ENCODE results near the gene XIRP2.
"Not testable (repeated sequence)": the region's sequence is repeated elsewhere in the genome, so short reads cannot be mapped to it uniquely, and the experiment has no call there.

Gene XIRP2

DNA sequence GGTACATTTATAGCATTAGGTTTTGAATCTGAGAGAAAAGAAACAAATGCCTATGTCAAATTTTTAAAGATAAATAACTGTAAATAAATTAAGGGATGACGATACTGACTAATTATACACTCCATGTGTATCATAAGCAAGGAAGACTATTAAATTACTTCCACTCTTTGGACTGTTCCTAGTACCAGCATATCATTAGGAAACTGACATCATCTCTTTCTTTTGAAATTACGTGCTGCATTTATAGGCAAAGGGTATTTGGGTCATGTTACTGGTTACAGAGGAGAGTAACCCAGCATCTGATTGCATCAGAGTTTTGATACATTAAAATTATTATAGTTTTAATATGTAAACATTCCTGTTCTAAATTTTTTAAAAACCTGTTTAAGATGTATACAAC lies 309.7 kb downstream of the XIRP2 start:
- DNase-seq (ENCODE audit: low read depth), result no peak

DNA sequence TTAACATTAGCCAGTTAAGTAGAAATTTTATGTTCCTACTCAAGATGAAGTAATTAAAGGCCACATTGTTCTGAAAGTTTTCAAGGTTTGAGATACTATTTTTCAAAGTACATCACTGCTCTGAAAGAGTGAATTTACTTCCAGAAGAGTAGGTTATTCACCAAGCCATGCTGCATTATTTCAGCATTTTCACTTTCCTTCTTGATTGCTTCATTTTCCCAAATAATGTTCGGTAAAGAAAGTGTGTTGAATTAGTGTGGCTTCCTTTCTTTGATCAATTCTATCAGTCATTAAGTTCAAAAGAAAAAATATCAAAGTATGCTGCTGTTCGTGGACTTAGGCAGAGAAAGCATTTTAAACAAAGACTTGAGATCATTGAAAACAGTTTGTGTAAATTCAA lies 310.3 kb downstream of the XIRP2 start:
- DNase-seq (ENCODE audit: low read depth), result no peak

DNA sequence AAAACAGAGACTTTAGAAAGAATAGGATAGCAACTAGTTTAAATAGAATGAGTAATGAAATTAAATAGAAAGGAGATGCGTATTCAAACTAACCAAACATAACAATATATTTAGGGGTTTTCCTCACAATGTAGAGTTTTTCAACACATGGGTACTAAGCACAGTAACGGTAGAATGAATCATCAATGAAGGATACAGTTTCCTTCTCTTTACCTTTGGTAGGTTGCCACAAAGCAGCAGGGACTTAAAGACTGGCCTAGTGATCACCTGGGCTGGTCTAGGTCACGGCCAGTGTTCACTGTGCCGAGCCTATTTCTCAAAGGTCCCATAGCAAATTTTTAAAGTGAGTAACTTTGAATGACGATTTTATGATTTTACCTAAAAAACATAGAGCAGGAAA lies 311.7 kb downstream of the XIRP2 start:
- DNase-seq (ENCODE audit: low read depth), result no peak

DNA sequence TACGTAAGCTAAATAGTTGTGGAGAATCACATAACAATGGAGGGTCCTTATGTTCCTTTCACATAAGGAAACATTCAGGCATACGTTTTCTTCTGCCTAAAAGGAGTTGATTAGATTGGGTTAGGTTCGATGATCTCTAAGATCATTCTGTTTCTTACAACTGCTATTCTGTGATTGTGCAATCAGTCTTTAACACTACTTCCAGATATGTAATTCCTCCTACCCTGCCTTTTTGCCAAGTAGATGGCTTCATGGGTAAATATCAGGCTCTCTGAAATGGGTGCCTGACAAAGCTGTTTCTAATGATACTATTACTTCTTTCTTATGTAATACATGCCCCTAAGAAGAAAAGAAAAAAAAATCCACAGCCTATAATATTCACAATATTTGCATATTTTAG lies 321.5 kb downstream of the XIRP2 start:
- DNase-seq (ENCODE audit: low read depth), result no peak

DNA sequence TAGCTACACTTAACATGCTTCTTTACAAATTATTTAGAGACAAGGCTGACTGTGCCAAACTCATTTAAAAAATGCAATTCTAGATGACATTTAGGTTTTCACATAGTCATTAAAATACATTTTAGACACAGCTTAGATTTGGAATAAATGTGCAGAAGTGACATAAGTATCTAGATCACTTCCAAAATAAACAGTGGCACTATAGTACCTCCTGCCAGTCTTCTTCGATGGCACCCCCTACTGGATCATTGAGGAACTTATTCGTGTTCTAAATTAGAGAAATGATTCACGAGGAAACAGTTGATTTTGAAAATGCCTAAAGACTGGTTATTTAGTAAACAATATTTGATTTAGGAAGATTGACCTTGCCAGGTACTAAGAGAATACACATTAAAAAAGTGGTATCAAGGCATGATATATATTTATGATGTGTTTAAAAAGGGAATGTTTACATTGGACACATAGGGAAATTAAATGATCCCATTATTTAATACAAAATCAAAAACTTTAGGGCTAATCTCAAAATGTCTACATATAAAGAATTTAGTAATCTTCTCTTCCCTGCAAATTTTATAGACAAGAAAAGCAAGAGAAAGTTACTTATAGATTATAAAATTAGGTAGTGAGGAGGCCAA lies 323.9 kb downstream of the XIRP2 start:
- DNase-seq (ENCODE audit: low read depth), result peak; percentile 70

DNA sequence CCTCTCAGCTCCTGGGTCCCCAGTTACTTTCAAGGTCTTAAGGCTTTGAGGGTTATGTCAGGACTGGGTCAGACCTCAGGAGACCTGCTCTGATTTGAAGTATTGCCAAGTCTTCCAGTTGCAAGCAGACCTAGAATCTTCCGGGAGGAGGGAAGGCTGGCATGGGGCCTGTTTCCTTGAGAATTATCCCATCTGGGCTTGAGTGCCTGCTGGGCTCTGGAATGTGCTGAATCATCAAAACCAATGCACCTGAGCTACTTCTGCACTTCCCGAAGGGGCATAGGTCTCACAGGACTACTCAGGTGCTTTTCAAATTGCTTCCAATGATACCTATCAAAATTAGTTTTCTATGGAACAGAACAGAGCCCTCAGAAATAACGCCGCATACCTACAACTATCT lies 327.3 kb downstream of the XIRP2 start:
- DNase-seq (ENCODE audit: low read depth), result no peak

DNA sequence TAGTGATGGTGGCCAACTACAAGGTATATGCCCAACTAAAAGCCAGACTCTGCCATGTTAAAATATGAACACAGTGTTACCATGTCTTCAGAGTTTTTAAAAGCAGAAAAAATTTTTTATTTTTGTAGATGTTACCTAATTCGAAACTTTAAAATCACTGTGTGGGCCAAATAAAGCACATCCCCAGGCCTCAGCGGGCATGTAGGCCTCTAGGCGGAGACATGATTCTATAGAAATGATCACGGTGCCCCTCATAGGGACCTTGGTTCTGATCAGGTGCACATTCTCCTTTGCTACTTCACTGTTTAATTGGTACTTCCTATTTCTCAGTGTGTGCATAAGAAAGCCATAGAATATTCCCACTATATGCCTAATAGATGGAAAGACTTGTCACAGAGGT lies 349.2 kb downstream of the XIRP2 start:
- DNase-seq (ENCODE audit: low read depth), result no peak

DNA sequence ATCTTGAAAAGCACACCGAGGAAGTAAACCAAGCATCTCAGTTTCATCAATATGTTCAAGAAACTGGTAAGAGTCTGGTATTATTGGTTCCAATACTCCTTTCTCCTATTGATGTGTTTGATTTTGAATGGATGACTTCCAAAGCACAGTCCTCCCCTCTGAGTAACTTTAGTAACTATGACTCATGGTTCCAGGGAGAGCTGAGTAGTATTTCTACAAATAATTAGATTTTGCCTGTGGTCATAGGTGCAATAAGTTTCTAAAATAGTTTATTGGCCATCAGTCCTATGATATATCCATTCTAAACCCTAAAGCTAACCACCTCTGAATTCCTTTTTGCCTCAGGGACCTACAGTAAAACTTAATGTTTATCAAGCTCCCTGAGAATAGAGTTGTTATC lies 352.4 kb downstream of the XIRP2 start:
- peak; percentile 21 for DNase-seq (ENCODE audit: low read depth)

DNA sequence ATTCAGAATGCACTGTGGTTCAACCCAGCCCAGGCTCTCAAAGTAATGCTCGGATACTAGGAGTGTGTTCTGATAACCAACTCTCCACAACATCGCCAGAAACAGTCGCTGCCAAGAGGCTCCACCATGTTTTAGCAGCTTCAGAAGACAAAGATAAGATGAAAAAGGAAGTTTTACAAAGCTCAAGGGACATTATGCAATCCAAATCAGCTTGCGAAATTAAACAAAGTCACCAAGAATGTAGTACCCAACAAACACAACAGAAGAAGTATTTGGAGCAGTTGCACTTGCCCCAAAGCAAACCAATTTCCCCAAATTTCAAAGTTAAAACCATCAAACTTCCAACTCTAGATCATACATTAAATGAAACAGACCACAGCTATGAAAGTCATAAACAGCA lies 360.9 kb downstream of the XIRP2 start:
- no peak for DNase-seq (ENCODE audit: low read depth)

DNA sequence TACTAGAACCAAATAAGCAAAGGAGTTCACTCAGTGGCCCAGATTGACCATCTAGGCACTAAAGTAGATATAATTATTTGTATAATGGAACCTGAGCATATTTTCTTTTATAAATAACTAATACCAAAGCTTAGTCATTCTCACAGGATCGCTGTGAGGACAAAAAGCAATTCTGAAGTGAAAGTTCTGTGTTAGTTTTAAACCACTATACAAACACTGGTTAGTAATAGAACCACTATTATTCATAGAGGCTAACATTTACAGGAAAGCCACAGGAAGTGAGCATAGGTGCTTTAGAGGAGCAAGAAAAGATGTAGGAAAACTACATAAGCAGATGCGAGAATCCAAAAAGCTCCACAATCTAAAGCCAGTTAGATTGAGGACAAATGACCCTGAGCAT lies 364.7 kb downstream of the XIRP2 start:
- DNase-seq (ENCODE audit: low read depth), result peak; percentile 28

DNA sequence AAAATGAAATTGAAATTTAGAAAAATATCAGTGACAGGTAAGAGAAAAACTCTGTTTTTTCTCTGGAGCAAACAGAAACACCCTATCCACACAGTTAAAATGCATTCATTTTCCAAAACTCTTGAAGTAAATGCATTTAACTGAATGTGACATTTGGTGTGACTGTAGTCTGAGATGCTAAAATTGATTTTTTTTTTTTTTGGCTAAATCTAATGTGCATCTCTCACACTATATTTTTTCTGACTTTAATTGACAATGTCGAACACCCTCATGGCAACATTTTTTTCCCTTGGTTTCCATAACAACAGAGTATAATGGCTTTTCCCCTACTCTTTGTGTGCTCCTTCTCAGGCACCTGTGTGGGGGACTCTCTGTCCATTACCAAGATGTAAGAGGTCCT lies 366.4 kb downstream of the XIRP2 start:
- DNase-seq (ENCODE audit: low read depth), result no peak

DNA sequence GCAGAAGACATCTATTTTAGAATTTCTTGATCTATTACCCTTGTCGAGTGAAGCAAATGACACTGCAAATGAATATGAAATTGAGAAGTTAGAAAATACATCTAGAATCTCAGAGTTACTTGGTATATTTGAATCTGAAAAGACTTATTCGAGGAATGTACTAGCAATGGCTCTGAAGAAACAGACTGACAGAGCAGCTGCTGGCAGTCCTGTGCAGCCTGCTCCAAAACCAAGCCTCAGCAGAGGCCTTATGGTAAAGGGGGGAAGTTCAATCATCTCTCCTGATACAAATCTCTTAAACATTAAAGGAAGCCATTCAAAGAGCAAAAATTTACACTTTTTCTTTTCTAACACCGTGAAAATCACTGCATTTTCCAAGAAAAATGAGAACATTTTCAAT lies 370.4 kb downstream of the XIRP2 start:
- DNase-seq (ENCODE audit: low read depth), result no peak

DNA sequence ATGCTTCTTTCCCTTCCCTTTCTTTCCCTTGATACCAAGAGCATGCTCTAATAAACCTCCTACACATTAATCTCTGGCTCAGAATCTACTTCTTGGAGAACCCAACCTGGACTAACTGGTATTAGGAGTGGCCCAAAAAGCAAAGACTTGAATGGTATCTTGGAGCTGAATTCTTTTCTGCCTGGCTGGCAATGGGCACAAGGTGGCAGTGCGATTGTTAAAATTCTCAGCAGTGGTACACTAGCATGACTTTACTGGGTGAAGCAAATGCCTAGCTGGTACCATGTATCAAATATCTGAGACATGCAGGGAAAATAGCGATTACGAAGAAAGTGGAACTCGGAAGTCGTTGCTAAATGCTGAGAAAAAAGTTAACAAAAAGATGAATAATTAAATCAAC lies 376.1 kb downstream of the XIRP2 start:
- peak; percentile 23 for DNase-seq (ENCODE audit: low read depth)

DNA sequence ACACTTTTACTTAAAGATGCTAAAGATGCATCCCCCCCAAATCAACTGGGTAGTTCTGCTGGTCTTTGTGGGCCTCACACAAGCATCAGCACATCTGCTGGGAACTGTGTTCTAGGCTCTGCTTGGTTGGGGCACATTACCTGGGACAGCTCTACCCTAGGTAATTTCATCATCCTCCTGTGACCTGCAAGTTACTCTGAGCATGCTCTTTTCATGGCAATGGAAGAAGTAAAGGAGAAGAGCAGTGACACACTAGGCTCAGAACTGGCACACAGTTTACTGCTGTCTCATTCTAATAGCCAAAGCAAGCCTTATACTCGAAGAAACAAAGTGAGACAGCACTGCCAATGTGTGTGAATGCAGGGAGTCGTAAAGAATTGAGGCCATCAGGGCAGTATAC lies 376.7 kb downstream of the XIRP2 start:
- no peak for DNase-seq (ENCODE audit: low read depth)

DNA sequence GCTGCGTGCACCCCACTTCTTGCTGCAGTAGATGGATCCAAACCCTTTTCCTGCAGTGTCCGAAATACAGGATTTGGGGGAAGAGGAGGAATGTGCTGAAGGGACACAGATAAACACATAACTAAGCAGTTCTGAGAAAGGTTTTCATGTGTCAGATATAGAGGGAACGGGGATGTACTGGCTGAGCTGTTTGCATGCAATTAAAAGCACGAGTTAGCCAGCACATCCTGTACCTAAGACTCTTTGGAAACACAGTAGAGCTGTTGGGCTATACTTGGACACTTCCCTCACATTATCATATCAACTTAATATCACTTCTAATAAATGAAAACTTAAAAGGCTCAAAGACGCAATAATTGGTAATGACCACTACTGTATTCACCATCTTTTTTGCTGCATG lies 377.4 kb downstream of the XIRP2 start:
- no peak for DNase-seq (ENCODE audit: low read depth)

DNA sequence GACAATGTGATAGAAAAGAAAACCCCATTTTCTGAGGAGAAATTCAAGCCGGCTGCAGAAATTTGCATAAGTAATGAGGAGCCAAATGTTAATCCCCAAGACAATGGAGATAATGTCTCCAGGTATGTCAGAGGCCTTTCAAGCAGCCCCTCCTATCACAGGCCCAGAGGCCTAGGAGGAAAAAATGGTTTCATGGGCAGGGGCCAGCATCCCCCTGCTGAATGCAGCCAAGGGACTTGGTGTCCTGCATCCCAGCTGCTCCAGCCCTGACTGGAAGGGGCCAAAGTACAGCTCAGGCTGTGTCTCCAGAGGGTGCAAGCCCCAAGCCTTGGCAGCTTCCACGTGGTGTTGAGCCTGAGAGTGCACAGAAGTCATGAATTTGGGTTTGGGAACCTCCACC lies 380.0 kb downstream of the XIRP2 start:
- not testable (repeated sequence) for DNase-seq (ENCODE audit: low read depth)

DNA sequence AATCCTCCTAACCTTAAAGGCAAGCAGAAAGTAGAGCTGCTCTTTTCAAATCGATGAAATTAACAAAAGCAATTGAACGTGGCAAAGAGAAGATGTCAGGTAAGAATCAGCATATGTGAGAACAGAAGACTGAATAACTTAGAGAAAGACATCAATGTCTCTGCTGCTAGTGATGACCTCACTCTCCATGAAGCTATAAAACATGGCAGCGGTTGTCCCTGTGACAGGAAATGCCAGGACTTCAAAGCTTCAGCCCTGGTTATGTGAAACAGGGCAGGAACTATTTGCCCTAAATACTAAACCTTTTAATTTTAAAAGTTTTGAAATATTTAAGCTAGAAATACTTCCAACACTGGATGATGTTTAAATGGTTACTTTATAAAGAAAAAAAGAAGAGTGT lies 383.7 kb downstream of the XIRP2 start:
- peak; percentile 17 for DNase-seq (ENCODE audit: low read depth)

DNA sequence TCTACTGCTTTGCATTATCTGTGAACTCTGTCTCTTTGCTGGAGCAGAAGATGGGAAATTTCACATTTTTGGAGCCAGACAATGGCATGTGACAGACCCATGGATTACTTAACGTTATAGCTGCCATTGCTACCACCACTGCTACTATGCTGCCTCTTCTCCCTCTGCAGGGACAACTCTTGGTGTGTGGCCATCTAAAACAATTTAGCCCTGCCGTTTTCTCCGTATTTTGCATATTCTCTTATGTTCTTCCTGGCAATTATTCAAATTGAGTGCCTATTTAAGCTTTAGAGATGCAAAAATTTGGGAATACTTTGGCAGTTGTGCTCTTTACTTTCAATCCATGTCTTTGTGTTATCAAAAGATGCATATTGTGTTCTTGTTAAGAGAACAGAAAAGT lies 386.8 kb downstream of the XIRP2 start:
- no peak for DNase-seq (ENCODE audit: low read depth)

DNA sequence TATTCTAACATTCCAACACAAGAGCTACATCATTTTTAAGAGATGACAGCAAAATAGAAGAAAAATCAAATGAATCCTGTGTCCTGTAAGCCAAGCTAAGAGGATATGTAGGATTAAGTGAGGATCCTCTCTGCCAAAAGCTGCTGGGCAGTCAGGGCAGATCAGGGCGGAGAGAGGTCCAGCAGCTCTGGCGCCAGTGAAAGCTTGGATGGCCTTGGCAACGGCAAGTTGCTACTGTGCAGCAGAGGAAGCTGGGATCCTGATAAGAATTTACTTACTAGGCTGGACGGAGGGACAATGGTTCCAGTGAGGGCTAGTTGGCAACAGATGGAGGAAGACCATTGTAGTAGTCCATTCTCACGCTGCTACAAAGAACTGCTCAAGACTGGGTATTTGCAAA lies 391.5 kb downstream of the XIRP2 start:
- no peak for DNase-seq (ENCODE audit: low read depth)

DNA sequence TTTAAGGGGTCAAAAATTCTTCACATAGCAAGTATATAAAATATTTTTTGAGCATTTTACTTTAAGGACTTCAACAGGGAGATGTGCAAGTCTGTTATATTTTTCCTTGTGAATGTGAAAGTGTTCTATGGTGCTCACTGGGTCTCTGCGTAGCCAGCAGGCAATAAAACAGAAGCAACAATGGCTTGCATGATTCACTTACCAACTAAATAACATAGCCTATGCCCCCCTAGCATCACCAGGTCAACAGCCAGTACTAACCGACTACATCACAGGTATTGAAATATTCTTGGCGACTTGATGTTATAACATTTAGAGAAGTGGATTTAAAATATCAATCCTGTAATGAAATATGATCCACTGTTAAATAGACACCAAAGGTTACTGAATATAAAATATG lies 398.9 kb downstream of the XIRP2 start:
- no peak for DNase-seq (ENCODE audit: low read depth)

DNA sequence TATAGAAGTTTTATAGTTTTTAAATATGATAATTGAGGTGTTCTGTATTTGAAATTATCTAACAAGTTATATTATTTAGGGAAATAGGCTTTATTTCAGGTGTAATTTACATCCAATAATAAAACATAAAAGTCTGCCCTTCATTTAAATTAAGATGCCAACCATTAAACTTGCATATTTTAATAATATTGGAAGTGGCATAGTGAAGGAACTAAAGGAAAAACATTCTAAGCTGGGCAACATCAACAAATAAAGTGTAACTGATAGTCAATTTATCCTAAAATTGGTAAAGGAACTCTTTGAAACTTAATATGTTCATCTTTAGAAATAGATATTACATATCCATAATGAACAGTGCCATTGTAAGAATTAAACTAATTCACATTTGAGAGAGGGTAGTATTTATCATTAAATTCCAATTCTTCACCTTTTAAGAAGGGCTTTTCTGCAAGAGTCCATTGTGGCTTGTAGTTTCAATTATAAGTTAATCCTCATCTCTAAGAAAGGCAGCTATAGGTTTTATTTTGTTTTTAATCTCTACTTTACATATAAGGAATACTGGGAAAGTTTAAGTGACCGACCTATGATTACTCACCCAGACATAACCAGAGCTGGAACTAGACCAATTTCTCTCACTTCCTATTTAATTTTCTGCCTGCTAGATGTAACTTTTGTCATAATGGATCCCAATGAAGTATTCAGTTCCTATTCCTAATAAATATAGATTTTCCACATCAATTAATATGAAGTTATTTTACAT lies 401.6 kb downstream of the XIRP2 start:
- DNase-seq (ENCODE audit: low read depth), result peak; percentile 60

DNA sequence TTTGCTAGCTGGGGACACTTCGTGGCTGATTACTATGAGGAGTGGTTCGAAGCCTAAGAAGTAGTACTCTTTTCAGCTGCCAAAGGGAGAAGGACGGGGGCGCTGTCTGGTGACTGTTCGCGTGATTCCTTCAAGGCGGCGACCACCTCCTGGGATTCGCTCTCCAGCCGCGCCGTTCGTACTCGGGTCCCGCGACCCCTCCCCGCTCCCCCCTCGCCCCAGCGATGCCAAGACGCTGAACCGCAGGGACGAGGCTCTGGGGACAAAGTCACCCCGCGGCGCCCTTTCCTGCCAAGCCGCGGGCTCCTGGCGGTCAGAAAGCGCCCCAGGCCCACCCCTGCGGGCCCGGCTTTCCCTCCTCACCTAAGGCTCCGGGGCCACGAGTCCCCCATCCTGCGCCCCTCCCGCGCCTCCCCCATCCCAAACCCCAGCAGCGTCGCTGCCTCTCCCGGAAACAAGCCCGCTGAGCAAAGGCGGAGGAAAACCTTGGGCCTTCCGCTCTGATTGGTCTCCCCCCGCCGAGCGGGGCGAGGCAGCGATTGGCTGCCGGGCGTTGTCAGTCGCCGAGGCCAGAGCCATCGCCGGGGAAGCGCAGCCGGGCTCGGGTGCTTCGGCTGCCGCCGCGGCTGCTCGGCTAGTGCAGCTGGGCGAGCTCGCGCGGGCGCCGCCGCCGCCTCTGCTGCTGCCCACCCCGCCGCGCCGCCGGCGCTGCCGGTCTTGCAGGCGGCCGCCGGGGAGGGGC lies 404.3 kb downstream of the XIRP2 start, which contains the start of gene B3GALT1:
Gene B3GALT1 (plus strand): TSS at position 572 of the 742 bp plus-strand sequence.
- peak; percentile 89 for DNase-seq (ENCODE audit: low read depth)

DNA sequence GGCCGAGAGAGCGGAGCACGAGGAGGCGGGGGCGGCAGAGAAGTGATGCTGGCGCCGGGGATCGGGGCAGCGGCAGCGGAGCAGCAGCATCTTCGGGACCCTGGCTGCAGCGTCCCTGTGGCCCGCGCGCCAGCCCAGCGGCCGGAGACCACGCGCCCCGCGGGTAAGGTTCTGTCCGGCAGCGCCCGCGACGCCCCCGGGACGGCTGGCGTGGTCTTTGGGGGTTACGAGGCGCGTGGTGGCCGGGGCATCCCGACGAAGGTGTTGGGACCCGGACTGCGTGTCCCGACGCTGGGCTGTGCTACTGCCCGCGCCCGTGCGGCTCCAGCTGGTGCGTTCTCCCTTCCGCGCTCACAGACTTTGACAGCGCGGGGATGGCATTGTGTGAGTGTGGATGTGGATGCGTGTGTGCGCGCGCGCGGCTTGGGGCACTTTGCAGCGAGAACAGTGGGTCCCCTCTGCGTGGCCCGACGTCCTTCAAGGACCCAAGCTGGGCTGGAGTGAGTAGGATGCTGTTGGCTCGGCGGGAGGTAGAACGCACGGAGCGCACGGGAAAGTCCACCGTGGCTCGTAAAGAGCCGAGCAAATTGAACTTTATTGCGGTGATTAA lies 405.0 kb downstream of the XIRP2 start:
- peak; percentile 33 for DNase-seq (ENCODE audit: low read depth)
